AG08395 (cell line): Measurements from ENCODE around the gene SNRPF.

Experiments used
- DNase-seq: peaks from one replicate; pipeline ENCODE4 v3.0.0; 2012; ENCODE audit warnings: mixed read lengths, low spot score

Gene SNRPF

GRCh38 chr12:95859947-95860850 is 1.4 kb downstream of the SNRPF start:
- DNase-seq: no peak

- DNase-seq: no peak
Observed at GRCh38 chr12:95862038-95862437, 3.3 kb downstream of the SNRPF start.

- DNase-seq: no peak
Observed at GRCh38 chr12:95863337-95863736, 4.6 kb downstream of the SNRPF start.

- no peak for DNase-seq
Observed at GRCh38 chr12:95870897-95871296, 12.1 kb downstream of the SNRPF start.

- DNase-seq: no peak
Observed at GRCh38 chr12:95874452-95874851, 15.7 kb downstream of the SNRPF start.

- no peak for DNase-seq
Observed at GRCh38 chr12:95877622-95878021, 18.9 kb downstream of the SNRPF start.

- no peak for DNase-seq
Observed at GRCh38 chr12:95880895-95881294, 22.1 kb downstream of the SNRPF start.

GRCh38 chr12:95881331-95881955 is 22.7 kb downstream of the SNRPF start:
- no peak for DNase-seq

GRCh38 chr12:95882080-95882479 is 23.3 kb downstream of the SNRPF start:
- peak; percentile 43 for DNase-seq

GRCh38 chr12:95882873-95883272 is 24.1 kb downstream of the SNRPF start:
- no peak for DNase-seq

- DNase-seq: no peak
Observed at GRCh38 chr12:95884998-95885397, 26.2 kb downstream of the SNRPF start.

- no peak for DNase-seq
Observed at GRCh38 chr12:95887311-95887710, 28.6 kb downstream of the SNRPF start.

GRCh38 chr12:95890958-95891357 is 32.2 kb downstream of the SNRPF start:
- DNase-seq: no peak

- DNase-seq: no peak
Observed at GRCh38 chr12:95896846-95897245, 38.1 kb downstream of the SNRPF start.

GRCh38 chr12:95898081-95898480 is 39.3 kb downstream of the SNRPF start:
- no peak for DNase-seq

GRCh38 chr12:95908573-95908972 is 49.8 kb downstream of the SNRPF start:
- peak; percentile 33 for DNase-seq

- DNase-seq: no peak
Observed at GRCh38 chr12:95909871-95910270, 51.1 kb downstream of the SNRPF start.
